Dendritic cell treated with granulocyte-macrophage colony-stimulating factor and Interleukin-4, amounts not matched to agents 40 ng/mL and 50 ng/mL, for 4 days (primary cell): ENCODE measurements around the gene LRRC36.

Experiments
- H3K27ac Mint-ChIP-seq: one replicate; pipeline ENCODE4 v1.8.0; 2022; ENCODE audit warnings: mild to moderate bottlenecking, mixed read lengths
- H3K27me3 Mint-ChIP-seq: one replicate; pipeline ENCODE4 v1.8.0; 2022; ENCODE audit warnings: mild to moderate bottlenecking, mixed read lengths
- H3K36me3 Mint-ChIP-seq: one replicate; pipeline ENCODE4 v1.8.0; 2022; ENCODE audit warnings: low read depth, mixed read lengths
- H3K4me1 Mint-ChIP-seq: one replicate; pipeline ENCODE4 v1.8.0; 2022; ENCODE audit warnings: low read depth, mixed read lengths
- H3K4me3 Mint-ChIP-seq: one replicate; pipeline ENCODE4 v1.8.0; 2022; ENCODE audit warnings: mild to moderate bottlenecking, moderate library complexity, mixed read lengths
- H3K9me3 Mint-ChIP-seq: one replicate; pipeline ENCODE4 v1.8.0; 2022; ENCODE audit warnings: mixed read lengths
- intact Hi-C: fragments of 100-400 bp; cut with micrococcal nuclease; formaldehyde crosslinking; loops from one replicate; pipeline ENCODE4 v1.15.0; 2022

The LRRC36 gene

DNA sequence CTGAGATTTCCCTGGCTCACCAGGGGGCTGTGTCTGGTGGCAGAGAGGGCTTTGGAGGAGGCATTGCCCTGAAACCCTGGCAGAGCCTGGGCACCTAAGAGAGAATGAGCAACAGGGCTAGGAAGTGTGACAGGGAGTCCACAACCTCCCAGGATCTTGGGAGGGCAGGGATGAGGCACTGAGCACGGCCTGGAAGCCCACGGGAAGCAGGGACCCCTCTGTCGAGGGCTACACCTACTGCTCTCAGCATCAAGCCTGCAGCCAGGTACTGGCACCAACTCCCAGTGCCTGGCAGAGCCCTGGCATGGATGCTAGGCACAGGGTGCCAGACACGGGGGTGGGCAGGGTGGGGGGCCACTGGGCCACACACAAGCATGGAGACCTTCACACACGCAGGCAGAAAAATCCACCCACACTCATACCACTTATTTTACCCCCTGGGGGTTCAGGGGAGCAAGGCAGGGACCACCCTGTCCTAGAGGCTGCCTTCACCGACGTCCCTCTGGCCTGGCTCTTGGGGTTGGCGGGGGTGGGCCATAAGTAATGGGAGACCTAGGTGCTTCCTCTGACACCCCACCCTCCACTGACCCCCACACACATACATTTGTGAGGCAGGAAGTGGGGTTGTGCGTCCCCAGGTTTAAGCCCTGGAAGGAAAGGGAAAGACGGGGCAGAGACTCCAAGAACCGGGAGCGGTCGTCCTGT, 103.3 kb downstream of the LRRC36 start:
- Mint-ChIP-seq H3K4me1 (peaks cover 39% of the 10 kb centered on the region), H3K9me3 (no peaks in the 10 kb centered on the region), H3K4me3 (peak overlapping the region; percentile 76), H3K36me3 (peaks cover 23% of the 10 kb centered on the region), H3K27me3 (peaks cover 80% of the 10 kb centered on the region), H3K27ac (peak overlapping the region; percentile 62)
- intact Hi-C loops: no loop called here

DNA sequence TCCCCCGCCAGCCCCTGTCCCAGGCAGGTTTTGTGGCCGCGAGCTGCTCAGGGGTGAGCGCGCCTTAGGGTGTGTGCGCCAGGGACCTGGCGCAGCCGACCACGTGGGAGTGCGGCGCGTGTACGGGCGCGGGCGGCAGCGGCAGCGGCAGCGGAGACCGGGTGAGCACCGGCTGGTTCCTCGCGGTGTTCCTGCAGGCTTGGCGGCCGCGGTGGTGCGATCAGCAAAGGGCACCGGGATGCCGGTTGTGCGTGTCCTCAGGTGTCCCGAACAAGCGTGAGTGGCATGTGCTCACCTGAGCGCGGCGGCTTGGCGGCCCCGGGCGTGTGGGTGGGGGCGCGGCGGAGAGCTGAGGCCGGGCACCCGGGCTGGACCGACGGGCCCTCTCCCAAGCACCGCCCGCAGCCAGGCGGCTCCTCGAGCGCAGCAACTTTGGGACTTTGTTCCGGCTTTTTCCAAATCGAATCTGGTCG, 103.9 kb downstream of the LRRC36 start:
- Mint-ChIP-seq H3K36me3 (peaks cover 25% of the 10 kb centered on the region), H3K9me3 (no peaks in the 10 kb centered on the region), H3K4me1 (peaks cover 45% of the 10 kb centered on the region), H3K4me3 (peak overlapping the region; percentile 76), H3K27ac (peak overlapping the region; percentile 62), H3K27me3 (peaks cover 74% of the 10 kb centered on the region)
- intact Hi-C loops: no loop called here

- Mint-ChIP-seq H3K27me3 (peaks cover 68% of the 10 kb centered on the region), H3K27ac (peak within 1 kb of the TSS; percentile 62), H3K4me1 (peaks cover 51% of the 10 kb centered on the region), H3K36me3 (peaks cover 31% of the 10 kb centered on the region), H3K4me3 (peak within 1 kb of the TSS; percentile 76), H3K9me3 (no peaks in the 10 kb centered on the region)
- intact Hi-C loops: no loop called here
Measured at GRCh38 chr16:67430977-67431774, 104.6 kb downstream of the LRRC36 start, which contains the start of gene HSD11B2. Gene HSD11B2 (plus strand): TSS chr16:67431121. CDS start chr16:67431249, 128 bp downstream.

GRCh38 chr16:67431775-67432505, 105.3 kb downstream of the LRRC36 start:
- no peaks in the 10 kb centered on the region for H3K9me3 Mint-ChIP-seq
- peak overlapping the region; percentile 76 for H3K4me3 Mint-ChIP-seq
- no peak overlapping the region for H3K27ac Mint-ChIP-seq
- H3K4me1 Mint-ChIP-seq: peaks cover 59% of the 10 kb centered on the region
- peaks cover 62% of the 10 kb centered on the region for H3K27me3 Mint-ChIP-seq
- intact Hi-C loops: no loop called here
- peaks cover 39% of the 10 kb centered on the region for H3K36me3 Mint-ChIP-seq

DNA sequence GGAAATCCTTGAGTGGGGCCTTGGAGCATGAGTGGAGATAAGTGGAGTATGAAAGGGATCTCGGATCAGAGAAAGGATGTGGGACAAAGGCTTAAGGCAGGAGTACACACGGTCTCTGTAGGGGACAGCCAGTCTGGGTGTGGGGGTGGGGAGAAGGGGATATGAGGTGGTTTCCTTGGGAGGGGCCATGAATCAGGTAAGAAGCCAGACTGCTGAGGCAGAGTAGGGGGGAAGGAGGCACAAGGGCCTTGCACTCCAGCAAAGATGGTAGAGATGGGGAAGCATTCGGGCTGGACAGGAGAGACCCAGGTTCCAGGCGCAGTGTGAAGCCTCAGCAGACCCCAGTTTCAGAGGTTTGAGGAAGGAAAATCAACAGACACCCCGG, 105.9 kb downstream of the LRRC36 start:
- peaks cover 45% of the 10 kb centered on the region for H3K36me3 Mint-ChIP-seq
- H3K27me3 Mint-ChIP-seq: peaks cover 58% of the 10 kb centered on the region
- intact Hi-C loops: no loop called here
- no peak overlapping the region for H3K4me3 Mint-ChIP-seq
- no peak overlapping the region for H3K27ac Mint-ChIP-seq
- H3K9me3 Mint-ChIP-seq: no peaks in the 10 kb centered on the region
- peaks cover 63% of the 10 kb centered on the region for H3K4me1 Mint-ChIP-seq

GRCh38 chr16:67433131-67433719, 106.6 kb downstream of the LRRC36 start:
- Mint-ChIP-seq H3K4me1 (peaks cover 71% of the 10 kb centered on the region), H3K9me3 (no peaks in the 10 kb centered on the region), H3K36me3 (peaks cover 52% of the 10 kb centered on the region), H3K4me3 (no peak overlapping the region), H3K27ac (no peak overlapping the region), H3K27me3 (peaks cover 51% of the 10 kb centered on the region)
- intact Hi-C loops: no loop called here
